ENCODE measurements around the gene ID4.

The ID4 gene

DNA sequence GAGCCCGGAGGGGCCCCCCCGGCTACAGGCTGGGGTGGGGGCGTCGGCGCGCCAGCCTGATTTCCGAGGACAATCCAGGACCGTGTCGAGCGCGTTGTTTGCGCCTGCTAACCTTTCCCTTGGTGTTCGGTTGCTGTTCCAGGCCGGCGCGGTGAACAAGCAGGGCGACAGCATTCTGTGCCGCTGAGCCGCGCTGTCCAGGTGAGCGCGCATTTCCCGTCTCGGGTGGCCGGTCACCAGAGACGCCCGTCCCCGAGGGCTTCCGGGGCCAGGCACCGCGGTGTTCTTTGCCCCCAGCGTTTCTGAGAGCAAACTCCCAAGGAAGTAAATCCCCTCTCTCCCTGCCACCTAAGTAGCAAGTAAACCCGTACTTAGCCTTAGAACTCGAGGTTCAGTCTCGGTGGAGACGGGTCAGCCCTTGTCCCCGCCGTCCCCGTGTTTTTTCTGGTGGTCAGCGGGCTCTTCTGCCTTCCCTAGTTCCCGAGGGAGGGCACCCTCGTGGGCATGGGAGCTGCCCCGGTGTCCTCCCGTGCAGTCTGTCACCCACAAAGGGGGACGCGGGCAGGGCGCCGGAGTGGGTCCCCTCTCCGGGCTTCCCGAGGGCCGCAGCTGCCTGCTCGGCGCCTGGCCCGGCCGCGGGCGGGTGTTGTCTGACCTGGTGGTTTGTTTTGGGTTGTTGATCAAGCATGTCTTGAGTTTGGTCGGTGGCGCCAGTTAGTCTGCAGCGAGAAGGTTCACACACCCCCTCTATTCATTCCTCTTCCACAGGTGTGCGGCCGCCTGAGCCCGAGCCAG is 1.5 kb downstream of the ID4 start:
- DNase-seq (ENCODE audit: low read depth): peak; percentile 42
- peak overlapping the region; percentile 75 for H3K4me3 ChIP-seq (replicated peaks; ENCODE audit: low read depth, low read length)
- no peak for TF ChIP-seq CTCF (IDR thresholded peaks at IDR 0.05; ENCODE audit: low read length, missing control alignments)

GRCh38 chr6:19839237-19839546 is 2.0 kb downstream of the ID4 start:
- no peak for TF ChIP-seq CTCF (IDR thresholded peaks at IDR 0.05; ENCODE audit: low read length, missing control alignments)
- no peak for DNase-seq (ENCODE audit: low read depth)
- peak overlapping the region; percentile 75 for H3K4me3 ChIP-seq (replicated peaks; ENCODE audit: low read depth, low read length)

DNA sequence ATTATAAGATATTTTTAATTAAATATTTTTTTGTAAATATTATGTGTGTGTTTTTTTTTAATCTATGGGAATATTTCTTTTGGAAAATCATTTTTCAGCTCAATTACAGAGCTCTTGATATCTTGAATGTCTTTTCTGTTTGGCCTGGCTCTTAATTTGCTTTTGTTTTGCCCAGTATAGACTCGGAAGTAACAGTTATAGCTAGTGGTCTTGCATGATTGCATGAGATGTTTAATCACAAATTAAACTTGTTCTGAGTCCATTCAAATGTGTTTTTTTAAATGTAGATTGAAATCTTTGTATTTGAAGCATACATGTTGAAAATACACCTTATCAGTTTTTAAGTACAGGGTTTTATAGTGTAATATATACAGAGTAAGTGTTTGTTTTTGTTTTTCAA is 2.6 kb downstream of the ID4 start:
- no peak for TF ChIP-seq CTCF (IDR thresholded peaks at IDR 0.05; ENCODE audit: low read length, missing control alignments)
- DNase-seq (ENCODE audit: low read depth): no peak
- peak overlapping the region; percentile 75 for H3K4me3 ChIP-seq (replicated peaks; ENCODE audit: low read depth, low read length)

GRCh38 chr6:19841181-19841580 is 4.0 kb downstream of the ID4 start:
- no peak for TF ChIP-seq CTCF (IDR thresholded peaks at IDR 0.05; ENCODE audit: low read length, missing control alignments)
- DNase-seq (ENCODE audit: low read depth): no peak
- H3K4me3 ChIP-seq (replicated peaks; ENCODE audit: low read depth, low read length): no peak overlapping the region

DNA sequence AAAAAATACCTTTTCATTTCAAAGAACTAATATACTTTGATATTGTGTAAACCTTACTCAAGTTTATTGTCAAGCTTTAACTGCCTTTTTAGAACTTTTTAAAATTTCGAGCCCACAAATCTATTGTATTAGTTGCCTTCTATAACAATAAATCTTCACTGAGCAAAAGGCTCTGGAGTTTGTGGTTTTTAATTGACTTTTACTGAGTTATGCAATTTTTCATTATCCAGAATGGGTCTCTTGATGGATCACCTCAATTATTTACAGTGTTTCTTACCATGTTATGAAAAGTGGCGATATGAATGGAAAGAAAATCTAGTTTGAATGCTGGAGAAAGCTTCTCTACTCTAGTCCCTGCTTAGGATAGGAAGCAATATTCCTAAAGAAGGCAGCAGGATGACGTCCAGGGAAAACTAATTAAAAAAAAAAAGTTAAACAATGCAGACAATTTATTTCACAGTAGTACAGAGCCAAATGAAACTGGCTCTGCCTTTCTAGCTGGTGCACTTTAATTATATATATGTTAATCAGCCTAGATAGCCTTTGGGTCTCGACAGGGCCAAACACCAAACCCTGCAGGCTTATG is 5.0 kb downstream of the ID4 start:
- TF ChIP-seq CTCF (IDR thresholded peaks at IDR 0.05; ENCODE audit: low read length, missing control alignments): no peak
- H3K4me3 ChIP-seq (replicated peaks; ENCODE audit: low read depth, low read length): no peak overlapping the region
- peak; percentile 30 for DNase-seq (ENCODE audit: low read depth)

DNA sequence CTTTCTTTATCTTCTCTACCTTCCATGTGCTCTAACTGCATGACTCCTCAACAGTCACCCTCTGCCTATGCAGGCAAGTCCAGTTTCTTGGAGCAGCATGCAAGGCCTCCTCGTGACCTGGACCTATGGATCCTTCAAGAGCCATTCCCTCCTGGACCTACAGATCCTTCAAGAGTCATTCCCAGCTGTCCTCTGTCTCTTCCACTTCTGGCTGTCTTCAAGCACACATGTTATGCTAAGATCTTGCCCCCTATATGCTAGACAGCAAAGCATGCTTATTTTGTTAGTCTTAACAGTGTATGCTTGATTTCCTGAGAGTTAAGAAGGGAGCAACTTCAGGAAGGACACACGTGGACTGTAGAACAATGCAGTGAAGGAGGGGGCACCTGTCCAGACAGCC is 7.5 kb downstream of the ID4 start:
- no peak overlapping the region for H3K4me3 ChIP-seq (replicated peaks; ENCODE audit: low read depth, low read length)
- no peak for DNase-seq (ENCODE audit: low read depth)
- no peak for TF ChIP-seq CTCF (IDR thresholded peaks at IDR 0.05; ENCODE audit: low read length, missing control alignments)

Data from fibroblast of pulmonary artery (primary cell).